ENCODE results near the gene GPR160.

GRCh38 chr3:169998668-169999131, 39.1 kb upstream of the GPR160 start:
- TF ChIP-seq, protein P1, sequence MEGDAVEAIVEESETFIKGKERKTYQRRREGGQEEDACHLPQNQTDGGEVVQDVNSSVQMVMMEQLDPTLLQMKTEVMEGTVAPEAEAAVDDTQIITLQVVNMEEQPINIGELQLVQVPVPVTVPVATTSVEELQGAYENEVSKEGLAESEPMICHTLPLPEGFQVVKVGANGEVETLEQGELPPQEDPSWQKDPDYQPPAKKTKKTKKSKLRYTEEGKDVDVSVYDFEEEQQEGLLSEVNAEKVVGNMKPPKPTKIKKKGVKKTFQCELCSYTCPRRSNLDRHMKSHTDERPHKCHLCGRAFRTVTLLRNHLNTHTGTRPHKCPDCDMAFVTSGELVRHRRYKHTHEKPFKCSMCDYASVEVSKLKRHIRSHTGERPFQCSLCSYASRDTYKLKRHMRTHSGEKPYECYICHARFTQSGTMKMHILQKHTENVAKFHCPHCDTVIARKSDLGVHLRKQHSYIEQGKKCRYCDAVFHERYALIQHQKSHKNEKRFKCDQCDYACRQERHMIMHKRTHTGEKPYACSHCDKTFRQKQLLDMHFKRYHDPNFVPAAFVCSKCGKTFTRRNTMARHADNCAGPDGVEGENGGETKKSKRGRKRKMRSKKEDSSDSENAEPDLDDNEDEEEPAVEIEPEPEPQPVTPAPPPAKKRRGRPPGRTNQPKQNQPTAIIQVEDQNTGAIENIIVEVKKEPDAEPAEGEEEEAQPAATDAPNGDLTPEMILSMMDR (IDR thresholded peaks at IDR 0.05): no peak
- TF ChIP-seq EZH2 (IDR thresholded peaks at IDR 0.05): no peak

Data from neural progenitor cell (in vitro differentiated cells).